NCI-H2196 (cell line): ENCODE results near the gene NOP53.
"Not testable (repeated sequence)": the region's sequence is repeated elsewhere in the genome, so short reads cannot be mapped to it uniquely, and the experiment has no call there.

Experiments used
- DNase-seq: peaks from one replicate; lab custom pipeline; 2025; ENCODE audit not compliant: unreplicated experiment; lab: John Stamatoyannopoulos, UW

Gene NOP53

GRCh38 chr19:47718415-47719046, 26.8 kb upstream of the NOP53 start:
- DNase-seq = not testable (repeated sequence)

- no peak for DNase-seq
These were observed 26.1 kb upstream of the NOP53 start for GRCh38 chr19:47719047-47719859.

DNA sequence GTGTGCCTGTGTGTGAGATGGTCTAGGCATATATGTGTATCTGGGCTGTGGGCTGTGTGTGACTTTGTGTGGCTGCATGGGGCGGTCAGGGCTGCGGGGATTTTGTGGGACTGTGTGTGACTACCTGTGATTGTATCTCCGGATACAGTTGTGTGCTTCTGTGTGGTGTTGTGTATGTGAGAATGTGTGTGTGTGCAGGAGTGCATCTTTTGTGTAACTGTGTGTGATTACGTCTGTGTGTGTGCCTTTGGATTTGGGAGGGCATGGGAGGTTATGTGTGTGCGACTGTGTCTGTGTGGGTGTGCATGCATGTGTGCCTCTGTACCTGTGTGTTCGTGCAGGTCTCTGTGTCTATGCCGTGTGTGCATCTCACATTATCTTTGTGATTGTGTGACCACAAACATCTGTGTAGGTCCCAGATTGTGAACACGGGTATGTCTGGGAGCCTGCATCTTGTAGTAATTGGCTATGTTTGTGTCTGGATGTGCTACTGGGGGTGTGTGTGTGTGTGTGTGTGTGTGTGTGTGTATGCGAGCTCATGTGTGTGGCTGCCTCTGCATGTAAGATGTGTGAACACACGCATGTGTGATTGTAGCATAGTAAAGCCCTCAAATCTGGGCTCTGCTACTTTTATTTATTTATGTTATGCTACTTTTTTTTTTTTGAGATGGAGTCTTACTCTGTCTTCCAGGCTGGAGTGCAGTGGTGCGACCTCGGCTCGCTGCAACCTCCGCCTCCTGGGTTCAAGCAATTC, 24.5 kb upstream of the NOP53 start:
- no peak for DNase-seq

- peak; percentile 57 for DNase-seq
These were observed 21.8 kb upstream of the NOP53 start for GRCh38 chr19:47723581-47723940.

GRCh38 chr19:47725759-47726401, 19.5 kb upstream of the NOP53 start:
- no peak for DNase-seq

DNA sequence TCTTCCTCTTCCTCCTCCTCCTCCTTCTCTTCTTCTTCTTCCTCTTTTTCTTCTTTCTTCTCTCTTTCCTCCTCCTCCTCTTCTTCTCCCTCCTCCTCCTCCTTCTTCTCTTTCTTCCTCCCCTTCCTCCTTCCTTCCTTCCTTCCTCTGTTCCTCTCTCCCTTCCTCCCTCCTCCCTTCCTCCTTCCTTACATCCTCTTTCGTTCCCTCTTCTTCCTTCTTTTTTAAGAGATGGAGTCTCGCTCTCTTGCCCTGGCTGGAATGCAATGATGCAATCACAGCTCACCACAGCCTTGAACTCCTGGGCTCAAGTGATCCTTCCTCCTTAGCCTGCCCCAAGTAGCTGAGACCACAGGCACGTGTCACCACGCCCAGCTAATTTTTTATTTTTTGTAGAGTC, 18.9 kb upstream of the NOP53 start:
- no peak for DNase-seq

DNA sequence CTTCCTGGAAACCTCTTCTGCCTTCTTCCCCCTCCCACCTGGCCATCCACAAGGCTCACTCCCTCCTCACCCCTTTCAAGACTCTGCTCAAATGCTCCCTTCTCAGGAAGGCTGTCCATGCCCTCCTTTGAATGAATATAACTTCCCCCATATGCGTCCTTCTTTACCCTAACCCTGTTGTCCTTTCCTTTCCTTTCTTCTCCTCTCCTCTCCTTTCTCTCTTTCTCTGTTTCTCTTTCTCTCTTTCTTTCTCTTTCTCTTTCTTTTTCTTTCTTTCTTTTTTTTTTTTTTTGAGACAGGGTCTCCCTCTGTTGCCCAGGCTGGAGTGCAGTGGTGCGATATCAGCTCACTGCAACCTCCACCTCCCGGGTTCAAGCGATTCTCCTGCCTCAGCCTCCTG, 17.1 kb upstream of the NOP53 start:
- not testable (repeated sequence) for DNase-seq

DNA sequence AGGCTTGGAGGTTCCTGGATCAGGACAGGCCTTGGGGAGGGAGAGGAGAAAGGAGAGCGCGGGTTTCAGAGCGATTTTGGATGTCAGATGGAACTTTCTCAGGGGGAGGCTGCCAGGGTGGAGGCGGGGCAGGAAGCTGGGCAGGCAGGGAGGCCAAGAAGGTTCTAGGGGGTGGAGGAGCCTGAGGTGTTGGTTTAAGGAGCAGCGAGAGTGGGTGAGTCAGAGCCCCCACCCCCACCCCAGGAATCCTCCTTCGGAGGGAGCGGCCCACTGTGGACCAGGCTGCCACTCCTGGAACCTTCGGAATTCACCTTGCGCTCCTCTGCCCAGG, 15.9 kb upstream of the NOP53 start:
- DNase-seq = no peak

DNA sequence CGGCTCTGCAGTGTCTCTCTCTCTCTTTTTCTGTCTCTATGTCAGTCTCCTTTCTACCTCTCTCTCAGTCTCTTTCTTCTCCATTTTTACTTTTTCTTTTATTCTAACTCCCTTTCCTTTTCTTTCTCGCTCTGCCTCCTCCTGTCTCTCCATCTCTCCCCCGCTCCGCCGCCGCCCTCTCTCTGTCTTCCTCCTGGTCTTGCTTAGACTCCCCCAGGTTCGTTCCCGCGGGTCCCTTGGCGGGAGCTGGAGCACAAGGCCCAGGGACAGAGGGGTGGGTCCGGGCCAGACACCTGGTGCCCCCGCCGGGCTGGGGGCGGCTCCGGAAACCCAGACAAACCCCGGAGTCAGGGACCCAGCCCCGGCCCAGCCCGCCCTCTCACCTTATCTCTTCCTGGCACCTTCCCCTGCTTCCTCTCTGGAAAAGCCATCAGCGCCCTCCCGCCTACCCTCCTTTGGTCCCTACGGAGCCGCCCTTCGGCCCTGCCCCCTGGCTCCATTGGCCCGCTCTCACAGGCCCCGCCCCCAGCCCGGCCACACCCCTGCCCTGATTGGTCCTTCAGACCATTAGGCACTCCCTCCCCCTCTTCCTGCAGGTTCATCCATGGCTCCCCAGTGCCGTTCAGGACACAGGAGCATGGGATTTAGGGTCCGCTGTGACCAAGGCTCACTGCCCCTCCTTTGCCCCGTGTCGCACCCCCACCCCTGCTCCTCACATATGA, 15.4 kb upstream of the NOP53 start:
- peak; percentile 15 for DNase-seq

- DNase-seq = no peak
These were observed 14.8 kb upstream of the NOP53 start for GRCh38 chr19:47730521-47730889.

DNA sequence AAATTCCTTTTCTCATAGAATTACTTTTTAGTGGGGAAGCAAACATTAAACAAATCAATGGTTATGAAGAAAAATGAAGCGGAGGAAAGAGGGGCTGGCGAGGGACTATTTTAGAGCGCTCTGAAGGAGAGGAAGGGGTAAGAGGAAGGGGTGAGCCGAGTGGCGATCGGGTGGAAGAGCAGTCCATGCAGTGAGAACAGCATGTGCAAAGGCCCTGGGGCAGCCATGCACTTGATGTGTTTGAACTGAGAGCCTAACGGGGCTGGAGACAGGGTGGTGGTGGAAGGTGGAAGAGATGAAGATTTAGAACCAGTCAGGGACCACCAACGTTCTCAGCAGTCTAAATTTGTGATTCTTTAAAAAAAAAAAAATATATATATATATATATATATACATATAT, 14.4 kb upstream of the NOP53 start:
- DNase-seq = no peak

DNA sequence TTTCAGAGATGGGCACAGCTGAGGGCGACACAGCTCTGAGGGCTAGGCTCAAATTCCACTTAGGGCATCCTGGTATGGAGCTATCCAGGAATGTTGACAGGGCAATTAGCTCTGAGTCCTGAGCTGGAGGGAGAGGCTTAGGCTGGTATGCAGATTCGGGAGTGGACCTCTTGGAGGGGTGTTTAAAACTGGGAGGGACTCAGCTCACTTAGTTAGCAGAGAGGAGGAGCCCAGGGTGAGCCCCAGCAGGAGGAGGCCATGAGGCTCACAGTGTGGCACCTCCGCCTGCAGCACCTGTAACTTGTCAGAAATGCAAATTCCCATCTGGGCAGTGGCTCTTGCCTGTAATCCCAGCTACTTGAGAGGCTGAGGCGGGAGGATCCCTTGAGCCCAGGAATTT, 10.2 kb upstream of the NOP53 start:
- no peak for DNase-seq

- no peak for DNase-seq
These were observed 4.4 kb upstream of the NOP53 start for GRCh38 chr19:47740866-47741519.

- DNase-seq = no peak
These were observed 3.7 kb upstream of the NOP53 start for GRCh38 chr19:47741544-47742140.

DNA sequence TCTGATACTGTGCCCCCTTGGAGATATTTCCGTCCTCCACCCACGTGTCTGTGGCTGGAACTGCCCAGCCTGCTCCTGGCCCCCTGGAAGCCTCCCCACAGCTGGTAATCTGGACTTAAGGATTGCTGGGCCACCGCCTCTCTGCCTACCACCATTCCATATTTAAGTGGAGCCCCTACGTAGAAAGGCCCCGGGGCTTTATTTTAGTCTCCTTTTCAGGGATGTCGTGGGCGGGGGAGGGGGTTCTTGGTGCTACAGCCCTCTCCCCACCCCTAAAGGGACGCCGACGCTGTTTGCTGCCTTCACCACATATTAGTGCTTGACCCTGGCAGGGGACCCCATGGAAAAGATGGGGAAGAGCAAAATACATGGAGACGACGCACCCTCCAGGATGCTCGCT, 2.7 kb upstream of the NOP53 start:
- no peak for DNase-seq

DNA sequence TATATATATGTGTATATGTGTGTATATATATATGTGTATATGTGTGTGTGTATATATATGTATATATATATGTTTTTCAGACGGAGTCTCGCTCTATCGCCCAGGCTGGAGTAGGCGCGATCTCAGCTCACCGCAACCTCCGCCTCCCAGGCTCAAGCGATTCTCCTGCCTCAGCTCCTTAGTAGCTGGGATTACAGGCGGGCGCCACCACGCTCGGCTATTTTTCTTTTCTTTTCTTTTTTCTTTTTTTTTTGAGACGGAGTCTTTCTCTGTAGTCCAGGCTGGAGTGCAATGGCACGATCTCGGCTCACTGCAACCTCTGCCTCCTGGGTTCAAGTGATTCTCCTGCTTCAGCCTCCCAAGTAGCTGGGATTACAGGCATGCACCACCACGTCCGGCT, 783 bp downstream of the NOP53 start:
- not testable (repeated sequence) for DNase-seq

DNA sequence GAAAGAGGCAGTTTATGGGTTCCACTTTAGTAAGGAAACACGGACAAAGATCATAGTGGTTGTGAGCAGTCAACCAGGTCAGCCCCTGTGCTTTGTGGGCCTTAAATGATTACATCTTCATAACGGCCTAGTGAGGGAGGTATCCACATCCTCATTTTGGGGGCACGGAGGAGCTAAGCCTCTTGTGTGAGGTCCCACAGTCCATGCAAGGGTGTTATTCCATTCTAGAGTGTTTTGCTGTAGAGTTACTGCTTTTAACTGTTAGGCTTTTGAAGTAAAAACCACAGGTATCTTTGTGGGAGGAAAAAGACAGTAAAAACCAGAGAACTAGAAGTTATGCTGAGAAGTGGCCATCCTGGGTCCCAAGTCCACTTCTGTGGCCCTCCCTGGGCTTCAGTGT, 4.0 kb downstream of the NOP53 start:
- no peak for DNase-seq

- no peak for DNase-seq
These were observed 5.4 kb downstream of the NOP53 start for GRCh38 chr19:47750752-47751151.

DNA sequence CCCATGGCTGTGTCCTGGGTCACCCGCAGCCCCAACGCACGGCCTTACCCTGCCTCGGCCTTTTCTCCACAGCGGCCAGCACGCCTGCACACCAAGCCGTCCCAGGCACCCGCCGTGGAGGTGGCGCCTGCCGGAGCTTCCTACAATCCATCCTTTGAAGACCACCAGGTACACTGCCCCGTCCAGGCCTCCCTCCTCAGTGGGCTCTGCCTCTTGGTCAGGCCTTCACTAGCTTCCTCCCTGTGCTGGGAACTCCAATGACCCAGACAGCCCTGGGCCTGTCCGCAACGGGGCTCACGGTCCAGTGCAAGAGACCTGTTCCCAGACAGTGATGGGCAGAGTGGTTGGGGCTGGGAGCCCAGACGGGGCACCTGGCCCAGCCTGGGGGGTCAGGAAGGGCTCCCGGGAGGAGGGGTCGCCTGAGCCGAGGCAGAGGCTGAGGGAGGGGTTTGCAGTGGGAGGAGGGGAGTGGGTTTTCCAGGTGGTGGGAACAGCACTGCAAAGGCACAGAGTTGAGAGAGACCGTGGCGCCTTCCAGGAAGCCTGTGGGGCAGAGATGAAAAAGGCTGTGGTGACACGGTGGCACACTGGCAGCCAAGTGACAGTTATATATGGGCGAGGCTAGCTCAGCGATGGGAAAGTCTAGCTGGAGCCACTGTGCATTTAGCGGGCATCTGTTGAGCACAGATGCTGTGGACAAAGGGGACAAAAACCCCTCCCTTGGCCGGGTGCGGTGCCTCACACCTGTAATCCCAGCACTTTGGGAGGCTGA, 7.3 kb downstream of the NOP53 start:
- no peak for DNase-seq
